NB4 (cell line): ENCODE measurements around the gene CGRRF1.

Experiments used
- DNase-seq: peaks from one replicate; pipeline ENCODE4 v3.0.0; 2010; ENCODE audit warnings: low read depth
- H3K4me3 ChIP-seq: one replicate; pipeline ENCODE4 v1.5.1; 2011; ENCODE audit warnings: mild to moderate bottlenecking, low read depth, low read length, moderate library complexity
- MYC ChIP-seq: IDR thresholded peaks from 2 replicates; pipeline ENCODE4 v1.6.1; 2011; ENCODE audit warnings: low read depth, low read length
- POLR2A ChIP-seq: IDR thresholded peaks from 2 replicates; pipeline ENCODE4 v1.6.1; 2011; ENCODE audit warnings: mild to moderate bottlenecking; ENCODE audit not compliant: insufficient read length; ENCODE audit errors: extremely low read depth
- TF ChIP-seq, protein P1 (sequence below): IDR thresholded peaks from one replicate; pipeline ENCODE4 v1.5.1; 2012; ENCODE audit warnings: low read depth, low read length
- TF ChIP-seq, protein P2 (sequence below): IDR thresholded peaks from 2 replicates; pipeline ENCODE4 v1.6.1; 2011; ENCODE audit warnings: low read depth, low read length

The CGRRF1 gene

DNA sequence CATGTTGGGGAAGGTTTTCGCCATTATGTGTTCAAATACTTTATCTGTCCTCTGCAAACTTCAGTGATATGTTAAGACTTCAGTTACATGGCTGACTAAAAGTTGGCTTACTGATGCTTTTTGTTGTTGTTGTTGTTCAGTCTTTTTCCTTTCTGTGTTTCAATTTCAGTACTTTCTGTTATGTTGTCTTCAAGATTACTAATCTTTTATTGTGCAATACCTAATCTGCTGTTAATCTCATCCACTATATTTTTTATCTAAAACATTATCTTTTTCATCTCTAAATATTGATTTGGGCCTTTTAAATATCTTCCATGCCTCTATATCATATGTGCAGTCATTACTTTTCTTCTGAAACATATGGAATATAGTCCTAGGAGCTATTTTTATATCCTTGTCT lies 7.0 kb downstream of the CGRRF1 start:
- DNase-seq: no peak
- TF ChIP-seq POLR2A: no peak
- TF ChIP-seq, protein P1, sequence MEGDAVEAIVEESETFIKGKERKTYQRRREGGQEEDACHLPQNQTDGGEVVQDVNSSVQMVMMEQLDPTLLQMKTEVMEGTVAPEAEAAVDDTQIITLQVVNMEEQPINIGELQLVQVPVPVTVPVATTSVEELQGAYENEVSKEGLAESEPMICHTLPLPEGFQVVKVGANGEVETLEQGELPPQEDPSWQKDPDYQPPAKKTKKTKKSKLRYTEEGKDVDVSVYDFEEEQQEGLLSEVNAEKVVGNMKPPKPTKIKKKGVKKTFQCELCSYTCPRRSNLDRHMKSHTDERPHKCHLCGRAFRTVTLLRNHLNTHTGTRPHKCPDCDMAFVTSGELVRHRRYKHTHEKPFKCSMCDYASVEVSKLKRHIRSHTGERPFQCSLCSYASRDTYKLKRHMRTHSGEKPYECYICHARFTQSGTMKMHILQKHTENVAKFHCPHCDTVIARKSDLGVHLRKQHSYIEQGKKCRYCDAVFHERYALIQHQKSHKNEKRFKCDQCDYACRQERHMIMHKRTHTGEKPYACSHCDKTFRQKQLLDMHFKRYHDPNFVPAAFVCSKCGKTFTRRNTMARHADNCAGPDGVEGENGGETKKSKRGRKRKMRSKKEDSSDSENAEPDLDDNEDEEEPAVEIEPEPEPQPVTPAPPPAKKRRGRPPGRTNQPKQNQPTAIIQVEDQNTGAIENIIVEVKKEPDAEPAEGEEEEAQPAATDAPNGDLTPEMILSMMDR: no peak
- TF ChIP-seq, protein P2, sequence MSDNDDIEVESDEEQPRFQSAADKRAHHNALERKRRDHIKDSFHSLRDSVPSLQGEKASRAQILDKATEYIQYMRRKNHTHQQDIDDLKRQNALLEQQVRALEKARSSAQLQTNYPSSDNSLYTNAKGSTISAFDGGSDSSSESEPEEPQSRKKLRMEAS: no peak
- no peak for TF ChIP-seq MYC
- no peak overlapping the region for H3K4me3 ChIP-seq

DNA sequence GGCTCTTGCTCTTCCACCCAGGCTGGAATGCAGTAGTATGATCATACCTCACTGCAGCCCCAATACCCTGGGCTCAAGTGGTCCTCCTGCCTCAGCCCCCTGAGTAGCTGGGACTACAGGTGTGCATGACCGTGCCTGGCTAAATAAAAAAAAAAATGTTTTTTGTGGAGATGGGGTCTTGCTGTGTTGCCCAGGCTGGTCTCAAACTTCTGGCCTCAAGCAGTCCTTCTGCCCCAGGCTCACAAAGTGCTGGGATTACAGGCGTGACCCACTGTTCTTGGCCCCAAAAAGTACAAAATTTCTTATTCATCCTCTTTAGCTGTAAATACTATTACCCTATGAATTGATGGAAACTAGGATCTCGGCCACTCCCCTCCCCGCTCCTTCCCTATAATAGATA lies 14.7 kb downstream of the CGRRF1 start:
- TF ChIP-seq MYC: no peak
- TF ChIP-seq, protein P1: no peak
- TF ChIP-seq, protein P2: no peak
- no peak for TF ChIP-seq POLR2A
- H3K4me3 ChIP-seq: no peak overlapping the region
- DNase-seq: no peak

DNA sequence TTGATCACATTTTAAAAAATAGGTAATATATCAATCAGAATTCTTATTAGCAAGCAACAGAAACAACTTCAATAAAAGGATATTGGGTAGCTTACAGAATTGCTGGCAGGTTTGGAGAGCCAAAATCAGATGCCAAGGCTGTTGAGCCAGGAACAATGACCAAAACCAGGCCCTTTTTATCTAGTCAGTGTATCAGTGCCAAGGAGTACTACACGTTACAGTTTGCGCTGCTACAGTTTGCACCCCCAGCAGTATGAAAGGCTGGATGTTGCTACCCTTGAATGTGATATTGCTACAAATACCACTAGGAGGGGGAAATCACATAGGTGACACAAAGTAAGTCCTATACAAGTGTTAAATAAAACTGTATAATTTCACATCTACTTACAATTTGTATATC lies 19.3 kb downstream of the CGRRF1 start:
- H3K4me3 ChIP-seq: no peak overlapping the region
- TF ChIP-seq, protein P2: no peak
- no peak for TF ChIP-seq MYC
- TF ChIP-seq, protein P1: no peak
- TF ChIP-seq POLR2A: no peak
- no peak for DNase-seq

DNA sequence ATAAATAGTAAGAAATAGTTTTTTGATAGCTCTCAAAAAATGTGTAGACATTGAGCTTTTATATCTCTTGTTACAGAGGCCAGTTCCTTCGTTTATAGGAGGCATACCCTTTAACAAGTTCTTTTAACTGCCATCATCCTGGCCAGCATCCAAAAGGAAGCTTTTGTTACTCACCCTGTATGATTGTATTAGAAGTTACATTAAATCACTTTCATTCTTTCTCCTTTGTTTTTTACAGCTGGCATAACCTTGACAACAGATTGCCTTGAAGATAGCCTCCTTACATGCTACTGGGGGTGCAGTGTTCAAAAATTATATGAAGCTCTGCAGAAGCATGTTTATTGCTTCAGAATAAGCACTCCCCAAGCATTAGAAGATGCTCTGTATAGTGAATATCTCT lies 20.1 kb downstream of the CGRRF1 start:
- no peak overlapping the region for H3K4me3 ChIP-seq
- no peak for TF ChIP-seq POLR2A
- TF ChIP-seq, protein P2: no peak
- DNase-seq: no peak

DNA sequence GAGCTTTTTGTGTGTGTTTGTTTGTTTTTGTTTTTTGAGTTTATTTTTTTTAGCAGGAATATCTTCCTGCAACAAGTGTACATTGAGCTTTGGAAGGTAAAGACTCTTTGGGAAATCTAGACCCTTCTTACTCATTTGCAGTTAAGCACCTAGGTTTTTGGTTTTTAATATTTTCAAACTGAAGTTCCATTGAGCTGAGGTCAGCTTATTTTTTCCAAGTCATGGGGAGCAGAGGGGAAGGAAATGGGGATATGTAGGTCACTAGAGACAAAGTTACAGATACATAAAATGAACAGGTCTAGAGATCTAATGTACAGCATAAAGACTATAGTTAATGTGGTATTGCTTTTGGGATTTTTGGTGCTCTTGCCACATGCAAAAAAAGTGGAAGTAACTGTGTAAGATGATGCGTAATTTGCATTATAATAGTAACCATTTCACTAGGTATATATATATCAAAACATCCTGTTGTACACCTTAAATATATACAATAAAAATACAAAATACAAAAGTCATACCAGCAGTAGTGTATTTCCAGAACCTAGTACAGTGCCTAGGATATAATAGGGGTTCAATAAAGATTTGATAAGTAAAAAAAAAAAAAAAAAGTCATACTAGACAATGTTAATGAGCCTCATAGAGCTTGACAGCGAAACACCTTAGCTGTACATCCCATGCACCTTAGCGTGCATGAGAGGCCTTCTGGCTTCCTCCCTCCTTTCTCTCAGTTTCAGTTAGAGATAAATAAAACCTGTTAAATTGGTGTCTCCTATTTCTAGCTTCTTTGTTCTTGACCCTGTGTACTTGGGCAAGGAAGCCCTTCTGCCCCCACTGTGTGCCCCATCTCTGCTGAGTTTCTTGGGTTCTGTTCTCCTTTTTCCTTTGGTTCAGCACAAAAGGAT lies 22.7 kb downstream of the CGRRF1 start:
- no peak for TF ChIP-seq MYC
- TF ChIP-seq, protein P1: no peak
- TF ChIP-seq, protein P2: no peak
- no peak for TF ChIP-seq POLR2A
- no peak overlapping the region for H3K4me3 ChIP-seq
- DNase-seq: no peak

DNA sequence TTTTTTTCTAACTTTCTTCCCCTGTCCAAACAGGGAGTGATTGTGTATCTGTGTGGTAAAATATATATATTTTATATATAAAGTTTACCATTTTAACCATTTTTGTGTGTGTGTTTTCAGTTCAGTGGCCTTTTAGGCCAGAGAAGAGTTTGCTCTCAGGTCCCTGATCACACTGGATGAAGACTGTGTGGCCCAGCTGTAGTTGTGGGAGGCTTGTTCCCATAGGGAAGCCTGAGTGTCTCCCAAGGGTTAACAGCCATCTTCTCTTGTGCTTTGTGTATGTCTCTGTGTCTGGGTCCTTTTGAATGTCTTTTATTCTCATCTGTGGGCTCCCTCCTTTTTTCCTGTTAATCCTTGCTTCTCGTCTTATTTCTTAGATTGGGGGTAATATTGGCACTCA lies 23.4 kb downstream of the CGRRF1 start:
- no peak overlapping the region for H3K4me3 ChIP-seq
- DNase-seq: no peak
- TF ChIP-seq POLR2A: no peak
